ENCODE measurements around the gene TEX36. TPM values are rescaled to one million over a fixed set of nuclear protein-coding genes. Genes with fewer than 3 reads are reported as not detected.

TEX36 gene
- polyA plus RNA-seq, 1 of the 3 experiments (the other 2 are of a cell fraction), result not detected

DNA sequence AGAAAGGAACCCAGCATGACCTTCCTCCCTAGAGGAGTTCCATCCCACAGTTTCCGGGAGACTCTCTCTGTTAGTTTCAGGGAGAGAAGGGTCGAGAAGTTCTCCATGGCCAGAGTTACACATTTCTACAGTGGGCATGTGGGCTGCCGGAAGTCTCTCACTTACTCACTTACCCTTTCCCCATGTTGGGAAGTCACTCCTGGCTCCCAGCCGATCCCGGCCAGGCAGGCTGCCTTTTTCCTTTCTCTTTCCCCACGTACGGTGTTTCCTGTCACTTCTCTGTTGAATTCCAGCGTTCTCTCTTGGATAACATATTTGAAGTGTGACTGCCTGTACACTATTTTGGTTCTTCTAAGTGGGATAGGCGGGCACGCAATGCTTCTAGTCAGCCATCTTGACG lies 3.5 kb downstream of the TEX36 start:
- no peak overlapping the region for H3K27ac ChIP-seq (ENCODE audit: low read depth in 2 of 2, low read length in 1 of 2)
- no peaks in the 10 kb centered on the region for H4K20me1 ChIP-seq (ENCODE audit: insufficient read depth)
- no peaks in the 10 kb centered on the region for H3K9me2 ChIP-seq
- ChIA-PET POLR2A (no interaction called here), CTCF (no interaction called here)
- no peaks in the 10 kb centered on the region for H3K9me3 ChIP-seq
- H2AFZ ChIP-seq (ENCODE audit: low read depth), result no peak overlapping the region
- no peak for TF ChIP-seq GABPA (IDR thresholded peaks at IDR 0.05; ENCODE audit: low read depth)
- no peak for TF ChIP-seq SMC3 (IDR thresholded peaks at IDR 0.05; ENCODE audit: low read depth, low read length)
- no peak for TF ChIP-seq RXRA (IDR thresholded peaks at IDR 0.05; ENCODE audit: borderline replicate concordance, low read depth)
- TF ChIP-seq RCOR1 (IDR thresholded peaks at IDR 0.05; ENCODE audit: low read length), result no peak
- TF ChIP-seq EP300 (IDR thresholded peaks at IDR 0.05; ENCODE audit: borderline replicate concordance in 1 of 2, low read depth in 1 of 2, low read length in 1 of 2), result no peak
- TF ChIP-seq POLR2AphosphoS5 (IDR thresholded peaks at IDR 0.05; ENCODE audit: low read depth, low read length), result no peak
- no peak for TF ChIP-seq GATA2 (CRISPR knock-in tag; IDR thresholded peaks at IDR 0.05)
- no peak for TF ChIP-seq TAF1 (IDR thresholded peaks at IDR 0.05; ENCODE audit: borderline replicate concordance, low read depth, low read length)
- TF ChIP-seq, protein P1, sequence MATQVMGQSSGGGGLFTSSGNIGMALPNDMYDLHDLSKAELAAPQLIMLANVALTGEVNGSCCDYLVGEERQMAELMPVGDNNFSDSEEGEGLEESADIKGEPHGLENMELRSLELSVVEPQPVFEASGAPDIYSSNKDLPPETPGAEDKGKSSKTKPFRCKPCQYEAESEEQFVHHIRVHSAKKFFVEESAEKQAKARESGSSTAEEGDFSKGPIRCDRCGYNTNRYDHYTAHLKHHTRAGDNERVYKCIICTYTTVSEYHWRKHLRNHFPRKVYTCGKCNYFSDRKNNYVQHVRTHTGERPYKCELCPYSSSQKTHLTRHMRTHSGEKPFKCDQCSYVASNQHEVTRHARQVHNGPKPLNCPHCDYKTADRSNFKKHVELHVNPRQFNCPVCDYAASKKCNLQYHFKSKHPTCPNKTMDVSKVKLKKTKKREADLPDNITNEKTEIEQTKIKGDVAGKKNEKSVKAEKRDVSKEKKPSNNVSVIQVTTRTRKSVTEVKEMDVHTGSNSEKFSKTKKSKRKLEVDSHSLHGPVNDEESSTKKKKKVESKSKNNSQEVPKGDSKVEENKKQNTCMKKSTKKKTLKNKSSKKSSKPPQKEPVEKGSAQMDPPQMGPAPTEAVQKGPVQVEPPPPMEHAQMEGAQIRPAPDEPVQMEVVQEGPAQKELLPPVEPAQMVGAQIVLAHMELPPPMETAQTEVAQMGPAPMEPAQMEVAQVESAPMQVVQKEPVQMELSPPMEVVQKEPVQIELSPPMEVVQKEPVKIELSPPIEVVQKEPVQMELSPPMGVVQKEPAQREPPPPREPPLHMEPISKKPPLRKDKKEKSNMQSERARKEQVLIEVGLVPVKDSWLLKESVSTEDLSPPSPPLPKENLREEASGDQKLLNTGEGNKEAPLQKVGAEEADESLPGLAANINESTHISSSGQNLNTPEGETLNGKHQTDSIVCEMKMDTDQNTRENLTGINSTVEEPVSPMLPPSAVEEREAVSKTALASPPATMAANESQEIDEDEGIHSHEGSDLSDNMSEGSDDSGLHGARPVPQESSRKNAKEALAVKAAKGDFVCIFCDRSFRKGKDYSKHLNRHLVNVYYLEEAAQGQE (IDR thresholded peaks at IDR 0.05; ENCODE audit: low read depth, low read length), result no peak
- no peak for TF ChIP-seq CHD2 (IDR thresholded peaks at IDR 0.05; ENCODE audit: low read length, partially characterized antibody)
- TF ChIP-seq, protein P2, sequence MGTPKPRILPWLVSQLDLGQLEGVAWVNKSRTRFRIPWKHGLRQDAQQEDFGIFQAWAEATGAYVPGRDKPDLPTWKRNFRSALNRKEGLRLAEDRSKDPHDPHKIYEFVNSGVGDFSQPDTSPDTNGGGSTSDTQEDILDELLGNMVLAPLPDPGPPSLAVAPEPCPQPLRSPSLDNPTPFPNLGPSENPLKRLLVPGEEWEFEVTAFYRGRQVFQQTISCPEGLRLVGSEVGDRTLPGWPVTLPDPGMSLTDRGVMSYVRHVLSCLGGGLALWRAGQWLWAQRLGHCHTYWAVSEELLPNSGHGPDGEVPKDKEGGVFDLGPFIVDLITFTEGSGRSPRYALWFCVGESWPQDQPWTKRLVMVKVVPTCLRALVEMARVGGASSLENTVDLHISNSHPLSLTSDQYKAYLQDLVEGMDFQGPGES (IDR thresholded peaks at IDR 0.05; ENCODE audit: low read depth, low read length), result no peak
- no peak for TF ChIP-seq JUND (IDR thresholded peaks at IDR 0.05)
- no peak for TF ChIP-seq EZH2phosphoT487 (IDR thresholded peaks at IDR 0.05; ENCODE audit: borderline replicate concordance, low read depth)
- no peak for TF ChIP-seq RAD21 (IDR thresholded peaks at IDR 0.05; ENCODE audit: low read length)
- TF ChIP-seq, protein P3, sequence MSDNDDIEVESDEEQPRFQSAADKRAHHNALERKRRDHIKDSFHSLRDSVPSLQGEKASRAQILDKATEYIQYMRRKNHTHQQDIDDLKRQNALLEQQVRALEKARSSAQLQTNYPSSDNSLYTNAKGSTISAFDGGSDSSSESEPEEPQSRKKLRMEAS (IDR thresholded peaks at IDR 0.05; ENCODE audit: low read depth), result no peak
- TF ChIP-seq SIN3A (IDR thresholded peaks at IDR 0.05; ENCODE audit: borderline replicate concordance, low read depth, low read length), result no peak
- no peaks in the 10 kb centered on the region for H3K4me1 ChIP-seq (ENCODE audit: control insufficient read depth in 1 of 2, insufficient read depth in 2 of 2, low read depth in 1 of 2, low read length in 1 of 2)
- no peak overlapping the region for H3K4me3 ChIP-seq (ENCODE audit: low read depth in 2 of 2, low read length in 1 of 2)
- H3F3A ChIP-seq (replicated peaks; ENCODE audit: insufficient read depth), result no peaks in the 10 kb centered on the region
- no peak for DNase-seq
- no peaks in the 10 kb centered on the region for H3K36me3 ChIP-seq (replicated peaks in 1 of 2; ENCODE audit: control insufficient read depth in 1 of 2, insufficient read depth in 2 of 2, low read length in 1 of 2)
- no peaks in the 10 kb centered on the region for H3K79me2 ChIP-seq (ENCODE audit: insufficient read depth)
- no peak overlapping the region for H3K4me2 ChIP-seq
- WGBS (ENCODE audit: low lambda C conversion rate), result 50% methylated on average over 11 of the region's 11 CpGs
- H3K27me3 ChIP-seq (ENCODE audit: insufficient read depth), result no peaks in the 10 kb centered on the region
- no peak overlapping the region for H3K9ac ChIP-seq
